Measurements from ENCODE around the gene CUEDC1.

CUEDC1 gene

GRCh38 chr17:57832314-57833178, 122.7 kb downstream of the CUEDC1 start:
- no peak for DNase-seq

- no peak for DNase-seq
Measured at GRCh38 chr17:57830880-57831279, 124.3 kb downstream of the CUEDC1 start.

DNA sequence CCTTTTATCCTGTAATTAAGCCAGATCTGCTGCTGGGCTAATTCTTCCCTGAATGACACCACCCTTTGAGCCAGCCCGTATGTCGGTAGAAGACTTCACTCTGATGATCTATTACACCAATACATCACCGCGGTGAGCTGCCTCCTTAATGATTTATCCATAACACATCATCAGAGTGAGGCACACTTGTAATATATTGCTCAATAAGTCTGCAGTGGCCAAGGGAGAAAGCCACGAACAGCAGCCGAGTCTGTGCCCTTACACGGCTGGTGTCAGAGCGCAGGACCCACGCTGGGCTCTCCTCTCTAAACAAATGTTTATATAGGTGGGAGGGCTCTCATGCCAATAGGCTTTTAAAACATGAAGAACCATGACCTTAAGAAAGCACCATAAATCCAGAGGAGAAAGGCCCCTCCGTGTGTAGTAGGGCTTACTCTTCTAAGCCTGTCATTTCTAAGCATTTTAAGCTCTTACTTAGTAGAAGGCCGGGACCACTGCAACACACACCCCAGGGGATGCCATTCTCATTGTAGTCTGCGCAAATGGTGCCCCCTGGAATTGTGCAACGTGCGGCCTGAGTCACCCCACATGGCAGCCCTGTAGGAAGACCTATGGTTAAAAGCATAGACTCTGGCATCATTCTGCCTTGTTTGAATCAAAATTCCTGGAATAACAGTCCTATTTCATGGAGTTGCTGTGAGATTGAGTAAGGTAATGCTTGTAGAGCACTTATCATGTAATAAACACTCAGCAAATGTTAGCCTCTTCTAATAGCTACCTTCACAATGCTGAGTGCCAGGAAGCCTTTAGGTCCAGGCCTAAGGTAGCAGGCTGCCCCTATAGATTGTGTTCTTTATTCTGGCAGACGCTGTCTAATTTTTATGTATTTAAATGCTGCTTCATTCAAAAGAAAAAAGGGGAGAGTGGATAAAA, 131.5 kb downstream of the CUEDC1 start:
- no peak for DNase-seq

DNA sequence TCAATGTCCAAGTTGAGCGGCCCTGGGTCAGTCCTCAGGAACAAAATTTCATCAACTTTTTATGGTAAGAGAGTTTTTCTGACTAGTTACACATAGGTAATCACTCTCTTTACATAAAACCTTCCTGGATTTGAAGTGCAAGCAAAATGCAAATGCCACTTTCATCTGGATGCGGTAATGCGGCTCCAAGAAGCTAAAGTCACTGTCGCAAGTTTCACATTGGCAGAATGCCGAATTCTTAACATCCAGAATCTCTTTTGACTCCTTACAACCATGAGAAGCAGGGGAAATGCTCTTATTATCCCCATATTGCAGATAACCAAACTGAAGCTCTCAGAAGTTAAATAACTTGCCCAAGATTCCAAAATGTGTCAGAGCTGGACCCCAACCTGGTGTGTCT, 135.3 kb downstream of the CUEDC1 start:
- no peak for DNase-seq

DNA sequence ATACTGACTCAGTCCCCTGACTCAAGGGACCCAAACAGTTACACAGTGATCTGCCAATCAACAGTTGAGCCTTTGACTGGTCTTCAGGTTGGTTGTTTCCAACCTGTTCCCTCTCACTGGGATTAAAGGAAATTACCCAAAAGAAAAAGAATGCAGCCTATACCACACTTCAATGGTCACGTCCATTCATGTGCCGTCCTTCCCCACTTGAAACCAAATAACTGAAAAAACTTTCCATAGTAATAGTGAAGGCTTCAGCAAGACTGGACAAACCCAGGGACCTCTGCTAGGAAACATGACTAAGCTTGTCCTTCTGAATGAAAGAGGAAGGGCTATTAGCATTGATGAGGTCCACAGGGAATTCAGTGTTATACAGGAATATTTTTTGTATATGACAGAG, 135.9 kb downstream of the CUEDC1 start:
- DNase-seq: no peak

GRCh38 chr17:57818066-57818465, 137.1 kb downstream of the CUEDC1 start:
- DNase-seq: no peak

DNA sequence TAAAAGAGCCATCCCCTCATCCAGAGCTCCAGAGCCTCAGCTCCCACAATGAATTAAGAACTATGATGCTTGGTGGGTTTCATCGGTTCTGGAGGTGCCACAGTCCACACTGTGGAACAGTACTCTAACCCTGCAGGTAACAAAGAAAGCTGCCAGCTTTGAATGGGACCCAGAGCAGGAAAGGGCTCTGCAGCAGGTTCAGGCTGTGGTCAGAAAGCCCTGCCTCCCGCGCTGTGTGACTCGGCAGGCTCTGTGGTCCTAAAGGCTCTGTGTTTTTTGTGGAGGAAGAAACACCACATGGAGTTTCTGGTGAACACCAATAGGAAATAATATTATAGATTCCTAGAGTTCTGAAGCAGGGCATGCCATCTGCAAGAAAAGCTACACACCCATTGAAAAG, 137.9 kb downstream of the CUEDC1 start:
- DNase-seq: no peak

DNA sequence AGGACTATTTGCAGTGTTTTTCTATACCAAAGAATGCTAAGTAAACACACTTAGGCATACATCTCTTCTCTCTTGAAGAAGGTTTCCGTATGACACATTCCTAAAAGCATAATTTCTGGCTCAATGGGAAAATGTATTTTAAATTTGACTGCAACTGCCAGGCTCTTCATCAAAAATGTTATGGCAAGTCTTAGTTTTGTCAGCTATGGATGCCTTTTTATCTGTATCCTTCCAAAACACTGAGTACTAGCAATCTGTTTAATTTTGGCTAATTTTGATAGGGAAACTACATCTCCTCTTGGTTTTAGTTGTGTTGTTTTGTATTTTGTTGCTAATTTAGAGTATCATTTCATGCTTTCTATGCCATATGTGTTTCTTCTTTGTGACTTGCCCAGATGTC, 140.8 kb downstream of the CUEDC1 start:
- DNase-seq: no peak

DNA sequence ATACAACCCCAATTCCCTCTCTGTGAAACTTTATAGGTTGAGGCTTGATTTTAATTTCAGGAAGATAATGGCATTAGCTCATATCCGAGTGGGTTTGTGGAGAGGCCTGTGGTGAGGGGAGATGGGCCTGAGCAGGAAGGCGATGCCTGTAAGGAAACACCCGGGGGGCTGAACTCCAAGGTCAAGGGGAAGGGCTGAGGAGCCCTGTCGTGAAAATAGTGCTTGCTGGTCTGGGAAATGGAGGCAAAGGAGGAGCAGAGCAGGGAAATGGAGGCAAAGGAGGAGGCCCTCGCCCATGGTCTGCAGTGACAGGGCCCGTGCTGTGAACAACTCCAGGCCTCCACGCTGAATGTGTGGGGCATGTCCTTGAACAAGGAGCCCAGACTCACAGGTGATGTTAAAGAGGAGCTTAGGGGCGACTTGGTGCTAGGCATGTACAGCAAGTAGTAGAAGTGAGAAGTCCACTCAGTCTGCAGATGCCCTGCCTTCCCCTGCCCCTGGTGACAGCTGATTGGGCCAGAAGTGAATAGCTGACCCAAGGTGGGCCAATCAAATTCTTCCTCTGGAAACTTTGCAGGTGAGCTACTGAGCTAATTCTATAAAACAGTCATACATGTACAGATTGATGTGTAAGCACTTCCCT, 143.5 kb downstream of the CUEDC1 start:
- DNase-seq: no peak

All from NCI-H446 (cell line).